Sigmoid colon (tissue), 4 donors: ENCODE measurements around the gene PLEKHM2.

Experiments used
- CTCF ChIP-seq, 4 experiments: fragments of 450-650 bp in 3 of 4; fragments of 200-600 bp in 1 of 4; IDR thresholded peaks; one replicate each; pipeline ENCODE4 v1.5.1; 2016 to 2019; ENCODE audit warnings: antibody characterized with exemption in 4 of 4, mild to moderate bottlenecking in 3 of 4, moderate library complexity in 2 of 4
- EP300 ChIP-seq, 4 donors: sonication (generic); formaldehyde crosslinking; IDR thresholded peaks; one replicate each; pipeline ENCODE4 v1.6.1; 2017; ENCODE audit warnings: antibody characterized with exemption in 4 of 4
- POLR2A ChIP-seq, 2 donors: fragments of 450-650 bp; IDR thresholded peaks; one replicate each; pipeline ENCODE4 v1.6.1; 2016; ENCODE audit warnings: antibody characterized with exemption in 2 of 2, mild to moderate bottlenecking in 2 of 2, moderate library complexity in 2 of 2
- POLR2AphosphoS5 ChIP-seq, 4 donors: sonication (generic); formaldehyde crosslinking; IDR thresholded peaks; one replicate each; pipeline ENCODE4 v1.6.1; 2017; ENCODE audit warnings: antibody characterized with exemption in 4 of 4

GRCh38 chr1:15734901-15735300 is 50.8 kb downstream of the PLEKHM2 start:
- TF ChIP-seq CTCF (IDR thresholded peaks at IDR 0.05) (no peak), POLR2A (IDR thresholded peaks at IDR 0.05) (no peak), POLR2AphosphoS5 (IDR thresholded peaks at IDR 0.05) (no peak), EP300 (IDR thresholded peaks at IDR 0.05) (no peak)
